CD4-positive, alpha-beta T cell treated with Interferon alpha-2 for 1 hour (primary cell): ENCODE measurements around the gene SLC25A11.

ENCODE experiments used
- DNase-seq, 2 donors: peaks; one replicate each; pipeline ENCODE4 v3.0.0-alpha.2; 2020 to 2022

Gene SLC25A11, protein sequence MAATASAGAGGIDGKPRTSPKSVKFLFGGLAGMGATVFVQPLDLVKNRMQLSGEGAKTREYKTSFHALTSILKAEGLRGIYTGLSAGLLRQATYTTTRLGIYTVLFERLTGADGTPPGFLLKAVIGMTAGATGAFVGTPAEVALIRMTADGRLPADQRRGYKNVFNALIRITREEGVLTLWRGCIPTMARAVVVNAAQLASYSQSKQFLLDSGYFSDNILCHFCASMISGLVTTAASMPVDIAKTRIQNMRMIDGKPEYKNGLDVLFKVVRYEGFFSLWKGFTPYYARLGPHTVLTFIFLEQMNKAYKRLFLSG

DNA sequence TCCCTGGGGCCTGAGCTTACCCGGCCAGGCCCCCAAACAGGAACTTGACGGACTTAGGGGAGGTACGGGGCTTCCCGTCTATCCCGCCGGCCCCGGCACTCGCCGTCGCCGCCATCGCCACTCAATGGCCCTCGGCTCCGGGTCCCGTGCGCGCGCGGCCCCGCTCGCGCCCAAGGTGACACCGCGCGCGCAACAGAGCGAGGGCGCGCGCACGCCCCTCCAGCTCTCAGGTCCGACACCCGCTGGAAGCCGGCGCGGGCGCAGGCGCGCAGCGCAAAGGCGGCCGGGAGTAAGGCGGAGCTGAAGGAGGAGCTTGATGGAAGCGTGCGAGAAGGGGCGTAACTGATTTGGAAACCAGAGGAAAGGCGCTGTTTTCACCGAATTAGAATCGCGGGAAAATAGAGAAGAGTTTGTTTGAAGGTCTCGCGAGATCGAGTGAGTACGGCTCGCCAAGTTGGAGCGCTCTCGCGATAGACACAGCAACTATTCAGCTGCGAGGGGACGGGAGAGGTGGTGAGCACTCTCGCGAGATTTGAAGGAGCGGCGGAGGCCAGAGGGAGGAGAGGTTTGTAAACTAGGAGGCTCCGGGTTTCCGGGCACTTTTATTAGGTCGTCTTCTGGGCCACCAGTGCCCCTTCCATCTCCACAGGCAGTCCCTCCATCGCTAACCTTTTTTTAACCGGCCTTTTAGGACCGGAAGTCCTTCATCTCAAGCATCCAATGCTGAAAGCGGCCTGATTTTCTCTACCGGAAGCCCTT lies at the start of gene SLC25A11, which contains the start of gene RNF167:
SLC25A11 (minus strand) TSS at position 251 of the 759 bp plus-strand sequence; CDS start at position 115, 136 bp downstream.
RNF167 (plus strand) TSS at position 473 of the 759 bp plus-strand sequence. CDS start 642 bp downstream, outside the sequence.
- peak; percentile 99 for DNase-seq

DNA sequence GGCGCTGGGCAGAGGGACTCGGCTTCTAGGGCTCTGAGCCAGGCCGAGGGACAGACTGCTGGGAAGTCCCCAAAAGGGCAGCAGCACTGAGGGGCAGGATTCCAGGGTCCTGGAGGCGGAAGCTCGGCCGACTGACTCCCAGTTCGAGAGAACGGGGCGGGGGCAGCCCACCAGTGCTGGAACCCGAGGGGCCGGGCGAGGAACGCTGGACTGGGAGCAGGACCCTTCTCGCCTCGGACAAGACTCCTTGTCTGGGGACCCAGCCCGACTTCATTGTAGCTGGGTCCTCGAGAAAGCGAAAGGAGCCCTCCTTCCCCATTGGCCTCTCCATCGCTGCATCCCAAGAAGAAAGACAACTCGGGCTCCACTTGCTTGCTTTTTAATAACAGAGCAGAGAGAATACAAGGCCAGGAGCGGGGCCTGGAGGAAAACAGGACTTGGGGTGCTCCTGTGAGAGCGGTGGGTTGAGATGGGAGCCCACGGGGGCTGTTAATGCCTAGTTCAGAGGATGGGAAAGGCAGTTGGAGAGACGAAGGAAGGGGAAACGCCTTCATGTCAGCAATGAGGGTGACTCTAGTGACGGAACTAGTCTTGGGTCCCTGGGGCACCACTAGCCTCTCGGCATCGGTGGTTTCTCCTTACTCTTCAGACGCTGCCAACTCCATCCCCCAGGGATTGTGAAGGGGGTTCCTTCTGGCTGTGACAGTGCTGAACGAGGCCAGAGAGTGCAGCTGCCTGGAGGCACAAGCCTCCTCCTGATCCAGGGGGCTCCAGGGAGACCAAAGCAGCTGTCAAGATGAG lies 48.1 kb upstream of the SLC25A11 start:
- DNase-seq = no peak

DNA sequence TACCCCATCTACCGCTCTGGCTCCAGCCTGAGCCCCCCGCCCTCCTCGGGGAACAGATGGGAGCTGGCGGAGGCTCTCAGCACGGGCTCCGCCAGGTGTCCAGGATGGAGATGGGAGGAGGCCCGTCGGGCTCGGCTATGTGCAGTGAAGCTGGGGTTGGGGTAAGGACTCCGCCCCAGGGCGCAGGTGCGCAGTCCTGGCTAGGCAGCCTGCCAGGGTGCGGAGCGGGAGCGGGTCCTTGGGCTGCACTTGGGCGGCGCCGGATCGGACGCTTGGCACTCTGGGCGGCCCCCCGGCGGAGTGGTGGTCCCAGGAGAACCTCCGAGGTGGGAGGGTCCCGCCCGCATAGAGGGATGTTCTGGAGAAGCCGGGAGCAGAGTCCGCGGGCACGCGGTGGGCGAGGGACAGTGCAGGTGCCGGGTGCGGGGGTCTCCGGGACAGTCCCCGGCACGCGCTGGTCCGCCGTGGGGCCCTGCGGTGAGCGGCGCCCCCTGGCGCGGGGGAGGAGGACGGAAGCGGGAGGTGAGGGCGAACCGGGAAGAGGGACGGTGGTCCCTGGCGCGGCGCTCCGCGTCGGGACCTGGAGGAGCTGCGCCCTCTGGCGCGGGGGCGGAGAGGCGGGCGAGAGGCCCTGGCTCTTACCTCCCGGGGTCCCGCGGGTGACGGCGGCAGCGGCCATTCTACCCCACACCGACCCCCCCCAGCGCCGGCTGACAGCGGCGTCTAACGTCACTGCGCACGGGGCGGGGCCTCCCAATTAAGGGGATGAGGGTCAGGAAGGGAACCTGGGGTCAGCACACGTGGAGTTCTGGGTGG lies 47.3 kb upstream of the SLC25A11 start, which contains the start of gene CAMTA2:
CAMTA2 (minus strand) TSS at position 725 of the 816 bp plus-strand sequence. CDS start 1,453 bp downstream, outside the sequence.
- DNase-seq = peak; percentile 82 to 89

- no peak for DNase-seq
These were observed 46.6 kb upstream of the SLC25A11 start for GRCh38 chr17:4986403-4986802.

DNA sequence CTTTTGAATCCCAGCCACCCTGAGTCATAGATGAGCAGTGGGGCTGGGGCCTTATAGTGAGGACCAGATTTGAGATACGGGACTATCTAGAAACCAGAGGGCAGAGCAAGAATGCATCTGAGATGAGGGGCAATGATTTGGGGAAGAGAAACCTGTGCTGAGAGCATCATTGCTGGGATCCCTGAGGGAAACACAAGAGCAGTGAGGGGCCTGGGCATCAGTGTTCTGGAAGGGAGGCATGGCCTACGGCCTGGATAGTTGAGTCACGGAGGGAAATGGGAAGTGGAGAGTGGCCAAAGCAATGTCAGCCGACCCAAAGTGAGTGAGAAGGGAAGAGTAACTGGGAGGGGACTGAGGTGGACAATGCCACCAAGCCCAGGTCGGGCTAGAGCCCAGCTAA lies 42.5 kb upstream of the SLC25A11 start:
- DNase-seq = no peak

DNA sequence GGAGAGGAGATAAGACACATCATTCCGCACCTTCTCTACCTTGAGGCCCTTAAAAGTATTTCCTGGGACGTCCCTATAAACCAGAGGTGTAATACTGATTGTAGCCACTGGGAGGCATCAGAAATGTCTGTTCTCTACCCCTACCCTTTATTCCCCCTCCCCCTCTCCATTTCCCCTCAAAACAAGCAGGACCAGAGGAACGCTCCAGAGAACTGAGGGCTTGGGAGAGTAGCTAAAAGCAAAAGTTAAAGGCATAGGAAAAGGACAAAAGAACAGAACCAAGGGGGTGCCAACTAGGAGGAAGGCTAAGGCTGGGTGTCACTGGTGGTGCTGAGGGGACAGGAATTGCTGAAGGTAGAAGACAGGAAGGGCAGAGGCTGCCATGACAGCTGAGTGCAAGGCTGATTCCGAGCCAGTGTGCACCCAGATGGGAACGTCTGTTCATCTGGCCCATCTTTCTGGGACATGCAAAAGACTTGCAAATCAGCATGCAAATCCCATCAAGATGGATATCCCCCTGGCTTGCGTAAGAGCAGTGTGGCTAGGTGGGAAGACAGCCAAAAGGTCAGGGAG lies 40.9 kb upstream of the SLC25A11 start:
- peak; percentile 32 to 79 for DNase-seq

GRCh38 chr17:4978726-4979125 lies 38.9 kb upstream of the SLC25A11 start:
- no peak for DNase-seq

GRCh38 chr17:4974115-4974670 lies 34.3 kb upstream of the SLC25A11 start:
- DNase-seq = no peak

- no peak for DNase-seq
These were observed 33.6 kb upstream of the SLC25A11 start for GRCh38 chr17:4973256-4974114.

DNA sequence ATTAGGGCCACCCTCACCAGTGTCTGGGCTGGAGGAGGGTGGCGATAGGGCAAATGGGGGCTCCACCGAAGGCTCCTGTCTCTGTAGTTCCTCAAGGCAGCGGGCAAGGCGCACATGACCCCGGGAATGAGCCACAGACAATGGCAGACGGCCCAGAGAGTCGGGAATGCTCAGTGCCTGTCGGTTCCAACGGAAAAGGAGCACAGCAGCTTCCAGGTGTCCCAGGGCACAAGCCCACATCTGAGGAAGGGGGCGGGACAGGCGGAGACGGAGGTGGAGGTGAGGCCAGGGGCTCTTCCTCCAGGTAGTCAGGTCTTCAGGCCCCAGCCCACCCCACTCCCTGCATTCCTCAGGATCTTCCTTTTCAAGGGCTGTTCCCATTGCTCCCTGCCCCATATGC lies 32.9 kb upstream of the SLC25A11 start:
- DNase-seq = no peak

DNA sequence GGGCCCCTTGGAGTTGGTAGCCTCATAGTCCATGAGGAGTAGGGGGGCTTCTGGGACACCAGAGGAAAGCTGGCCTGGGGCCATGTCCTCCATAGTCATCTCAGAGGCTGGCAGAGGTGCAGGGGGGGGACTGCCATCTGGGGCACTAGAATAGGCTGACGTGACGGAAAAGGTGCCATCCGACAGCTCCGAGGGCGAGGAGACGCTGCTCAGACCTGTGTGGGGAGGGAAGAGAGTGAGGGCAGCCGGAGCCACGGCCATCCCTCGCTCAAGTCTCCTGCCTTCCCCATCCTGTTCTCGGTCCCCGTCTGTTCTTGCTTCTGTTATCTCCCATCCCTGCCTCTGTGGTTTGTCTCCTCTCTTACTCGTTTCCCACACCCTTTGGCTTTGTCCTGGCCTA lies 32.5 kb upstream of the SLC25A11 start:
- no peak for DNase-seq

DNA sequence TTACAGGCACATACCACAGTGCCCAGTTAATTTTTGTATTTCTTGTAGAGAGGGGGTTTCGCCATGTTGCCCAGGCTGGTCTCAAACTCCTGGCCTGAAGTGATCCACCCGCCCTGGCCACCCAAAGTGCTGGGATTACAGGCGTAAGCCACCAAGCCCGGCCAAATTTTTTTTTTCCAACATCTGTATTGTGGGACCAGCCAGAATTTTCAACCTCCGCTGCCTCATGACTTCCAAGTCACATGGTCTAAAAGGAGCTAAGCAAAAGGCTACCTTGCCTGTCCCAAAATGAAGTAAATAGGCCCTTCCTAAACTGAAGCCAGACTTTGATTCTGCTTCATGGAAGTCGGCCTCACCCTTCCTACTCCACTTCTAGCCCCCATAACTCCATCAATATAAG lies 32.0 kb upstream of the SLC25A11 start:
- DNase-seq = no peak

DNA sequence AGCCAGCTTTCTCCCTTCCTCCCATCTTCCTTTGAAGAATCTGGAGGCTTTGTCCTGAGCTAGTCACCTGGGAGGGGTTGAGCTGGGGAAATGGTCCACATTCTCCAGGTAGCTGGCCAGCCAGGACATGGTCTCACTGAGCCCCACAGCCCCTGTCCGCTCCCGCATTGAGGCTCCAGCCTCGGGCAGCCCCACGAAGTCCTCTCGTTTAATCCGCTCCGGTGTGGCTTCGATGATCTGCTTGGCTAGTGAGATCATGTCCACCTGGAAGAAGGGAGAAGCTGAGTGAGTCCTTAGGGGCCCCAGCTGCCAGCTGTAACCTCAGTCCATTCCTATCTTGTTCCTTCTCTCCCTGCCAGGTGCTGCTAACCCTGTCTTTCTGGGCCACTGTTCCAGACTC lies 30.4 kb upstream of the SLC25A11 start:
- no peak for DNase-seq

GRCh38 chr17:4969551-4970173 lies 29.8 kb upstream of the SLC25A11 start:
- no peak for DNase-seq

- no peak for DNase-seq
These were observed 29.3 kb upstream of the SLC25A11 start for GRCh38 chr17:4969047-4969550.

DNA sequence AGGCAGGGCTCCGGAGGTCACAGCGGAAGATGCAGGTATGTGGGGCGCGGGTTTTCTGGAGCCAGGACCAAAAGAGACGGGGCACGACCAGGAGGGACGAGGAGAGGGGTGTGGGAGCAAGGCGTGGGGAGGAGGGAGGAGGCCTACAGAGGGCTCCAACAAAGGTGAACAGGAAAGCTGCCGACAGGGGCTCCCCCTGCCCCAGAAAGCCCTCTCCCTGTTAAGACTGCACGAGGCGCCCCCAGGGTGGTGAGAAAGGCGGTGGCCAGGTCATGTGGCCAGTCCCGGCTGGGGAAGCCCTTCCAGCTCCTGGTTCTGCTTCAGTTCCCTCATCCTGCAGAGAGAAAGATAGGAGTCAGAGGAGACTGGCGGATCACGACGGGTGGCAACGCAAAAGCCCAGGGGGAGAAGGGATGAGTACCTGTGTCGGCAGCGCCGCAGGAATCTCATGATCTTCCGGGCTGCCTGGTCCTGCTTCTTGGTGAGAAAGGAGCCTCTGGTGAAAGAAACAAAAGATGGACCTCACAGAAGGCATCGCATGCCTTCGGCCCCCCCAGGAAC lies 28.7 kb upstream of the SLC25A11 start:
- DNase-seq = no peak

- peak; percentile 94 to 96 for DNase-seq
These were observed 28.0 kb upstream of the SLC25A11 start, which contains the start of gene SPAG7 for GRCh38 chr17:4967539-4968485. Gene SPAG7, minus strand, starts transcription at chr17:4967817. Its CDS starts 13 bp downstream, at chr17:4967804.
